ENCODE measurements around the gene STAMBP. TPM values are rescaled to one million over a fixed set of nuclear protein-coding genes. Genes with fewer than 3 reads are reported as not detected.

Gene STAMBP
- 39.0 and 45.7 TPM in 2 replicates for total RNA-seq (2014; rRNA removed; shearing (Covaris generic))

DNA sequence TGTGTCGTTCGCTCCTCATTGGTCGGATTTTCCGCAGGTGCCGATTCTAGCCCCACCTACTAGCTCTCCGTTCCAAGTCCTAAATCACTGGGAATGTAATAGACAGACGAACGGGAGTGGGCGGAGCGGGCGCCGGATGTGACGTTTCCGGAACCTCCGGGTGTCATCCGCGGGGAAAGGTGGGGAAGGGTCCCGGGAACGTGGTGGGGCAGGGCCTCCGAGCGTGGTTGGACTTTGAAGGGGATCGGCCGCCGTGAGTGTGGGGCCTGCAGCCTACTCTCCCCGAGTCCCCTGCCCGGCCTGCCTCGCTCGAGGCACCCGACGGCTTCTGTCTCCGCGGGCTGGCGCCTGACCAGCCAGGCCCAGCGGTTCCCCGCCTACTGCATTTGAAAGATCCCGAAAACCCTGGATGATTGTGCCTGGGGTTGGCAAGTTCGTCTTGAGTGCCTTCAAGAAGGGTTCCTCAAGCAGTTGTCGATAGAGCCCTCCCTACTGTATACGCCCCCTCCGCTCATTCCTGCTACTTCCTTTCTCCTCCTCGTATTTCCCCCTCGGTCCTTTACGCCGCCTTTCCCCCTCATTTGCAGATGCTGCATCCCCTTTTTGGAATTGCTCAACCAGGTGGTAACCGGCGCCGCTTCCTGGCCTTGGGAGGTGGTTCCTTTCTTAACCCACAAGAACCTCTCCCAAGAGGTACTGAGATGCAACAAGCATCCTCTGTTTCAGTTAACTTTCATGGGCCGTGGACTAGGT is at the start of gene STAMBP:
STAMBP (plus strand) TSS at position 144 of the 753 bp plus-strand sequence. CDS start 1,896 bp downstream, outside the sequence.

DNA sequence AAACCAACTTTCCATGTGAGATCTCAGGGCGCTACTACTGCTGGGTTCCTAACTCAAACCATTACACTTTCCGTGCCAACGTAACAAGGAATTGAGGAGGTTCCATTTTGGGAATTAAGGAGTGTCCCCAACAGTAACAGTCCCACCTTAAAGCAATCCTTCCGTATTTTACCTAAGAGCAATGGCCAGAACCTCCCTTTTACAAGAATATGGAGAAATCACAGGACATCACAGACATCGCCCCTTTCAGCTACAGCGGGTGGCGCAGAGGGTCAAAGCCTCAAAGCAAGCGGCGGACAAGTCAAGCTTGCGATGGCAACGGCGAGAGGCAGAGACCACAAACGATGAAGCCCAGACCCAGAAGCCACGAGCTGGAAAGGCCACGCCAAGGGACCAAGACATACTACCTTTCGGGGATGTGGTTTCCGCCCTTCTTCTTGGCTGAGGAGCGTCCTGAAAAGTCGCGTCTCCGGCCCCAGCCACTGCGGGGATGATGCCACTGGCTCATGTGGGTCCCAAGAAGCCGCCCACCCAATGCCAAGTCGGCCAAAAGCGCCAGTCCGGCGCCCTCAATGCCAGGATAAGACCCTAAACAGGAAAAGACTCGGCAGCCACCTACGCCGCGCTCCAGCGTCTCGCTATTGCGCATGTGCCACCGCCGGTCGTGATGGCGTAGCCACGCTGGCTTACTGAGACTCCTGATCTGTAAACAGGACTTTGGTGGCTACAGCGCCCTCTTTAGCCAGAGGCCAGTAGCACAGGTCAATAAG is 49.1 kb upstream of the STAMBP start, which contains the start of gene DUSP11:
DUSP11 (minus strand) TSS at position 637 of the 770 bp plus-strand sequence; CDS start at position 508, 129 bp downstream.

DNA sequence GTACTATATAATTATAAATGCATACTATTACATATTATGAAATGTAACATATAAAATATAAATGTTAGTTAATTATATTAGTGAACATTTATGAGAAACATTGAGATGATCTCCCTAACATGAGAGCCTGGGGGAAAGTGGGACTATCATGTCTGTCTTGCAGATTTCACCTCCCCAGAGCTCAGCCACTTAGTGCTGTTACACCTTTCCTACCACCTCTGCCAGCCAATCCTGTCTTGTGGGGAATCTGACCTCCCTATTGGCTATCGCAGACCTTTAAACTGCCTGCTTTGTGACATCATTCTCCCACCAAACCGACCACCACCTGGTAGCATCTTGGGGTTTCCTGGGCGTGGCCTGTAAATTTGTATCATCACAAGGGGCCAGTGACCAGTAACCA is 44.9 kb upstream of the STAMBP start, which contains the start of gene C2orf78:
C2orf78 (plus strand) TSS at position 301 of the 400 bp plus-strand sequence. CDS start 127 bp downstream, outside the sequence.

DNA sequence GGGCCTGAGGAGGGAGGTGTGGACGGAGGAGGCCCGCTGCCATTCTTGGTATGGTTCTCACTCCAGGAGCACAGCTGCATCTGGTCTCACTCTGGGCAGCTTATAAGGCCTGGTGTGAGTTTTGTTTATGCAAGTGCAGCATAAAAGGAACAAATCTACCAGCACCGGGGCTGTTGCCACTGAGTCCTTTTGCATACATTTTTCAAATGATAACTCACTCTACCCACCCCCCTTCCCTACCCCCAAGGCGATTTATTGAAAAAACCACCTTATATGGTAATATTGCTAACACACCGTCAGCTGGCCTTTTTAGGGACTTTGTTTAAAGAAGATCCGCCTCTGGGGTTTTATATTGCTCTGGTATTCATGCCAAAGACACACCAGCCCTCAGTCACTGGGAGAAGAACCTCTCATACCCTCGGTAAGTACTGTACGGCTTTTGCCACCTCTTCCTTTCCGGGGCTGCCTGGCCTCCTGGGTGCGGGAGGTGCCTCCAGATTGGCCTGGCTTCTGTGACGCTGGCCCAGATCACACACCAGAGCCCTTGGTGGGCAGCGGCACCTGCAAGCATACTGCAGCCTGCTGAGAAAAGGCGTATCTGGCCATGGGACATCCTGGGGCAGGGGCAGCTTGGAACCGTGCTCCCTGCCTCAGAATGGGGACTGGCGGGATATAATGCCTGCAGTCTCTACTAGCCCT is 64.0 kb downstream of the STAMBP start, which contains the start of gene ACTG2:
ACTG2 (plus strand) TSS at position 378 of the 699 bp plus-strand sequence. CDS start 8,304 bp downstream, outside the sequence.

Other genes starting within 250 kb of the STAMBP start
- not detected in 2 replicates for gene NAT8, start 186.5 kb upstream of the STAMBP start, total RNA-seq (2014; rRNA removed; shearing (Covaris generic))
- 57.1 and 63.8 TPM in 2 replicates for gene TPRKB, start 91.6 kb upstream of the STAMBP start, total RNA-seq (2014; rRNA removed; shearing (Covaris generic))
- gene DUSP11, start 48.9 kb upstream of the STAMBP start, total RNA-seq (2014; rRNA removed; shearing (Covaris generic)), result 18.6 and 21.5 TPM in 2 replicates
- gene C2orf78, start 44.8 kb upstream of the STAMBP start, total RNA-seq (2014; rRNA removed; shearing (Covaris generic)), result not detected in 2 replicates
- not detected in 2 replicates for gene ACTG2, start 64.0 kb downstream of the STAMBP start, total RNA-seq (2014; rRNA removed; shearing (Covaris generic))
- 62.6 and 63.8 TPM in 2 replicates for gene DGUOK, start 97.9 kb downstream of the STAMBP start, total RNA-seq (2014; rRNA removed; shearing (Covaris generic))
- 9.0 and 10.4 TPM in 2 replicates for gene TET3, start 155.9 kb downstream of the STAMBP start, total RNA-seq (2014; rRNA removed; shearing (Covaris generic))

Data from A375 (cell line).